ENCODE data around the gene WDR86. TPM values are rescaled to one million over a fixed set of nuclear protein-coding genes. Genes with fewer than 3 reads are reported as not detected.

Gene WDR86
- polyA plus RNA-seq, 1 donor = 12.0 TPM

DNA sequence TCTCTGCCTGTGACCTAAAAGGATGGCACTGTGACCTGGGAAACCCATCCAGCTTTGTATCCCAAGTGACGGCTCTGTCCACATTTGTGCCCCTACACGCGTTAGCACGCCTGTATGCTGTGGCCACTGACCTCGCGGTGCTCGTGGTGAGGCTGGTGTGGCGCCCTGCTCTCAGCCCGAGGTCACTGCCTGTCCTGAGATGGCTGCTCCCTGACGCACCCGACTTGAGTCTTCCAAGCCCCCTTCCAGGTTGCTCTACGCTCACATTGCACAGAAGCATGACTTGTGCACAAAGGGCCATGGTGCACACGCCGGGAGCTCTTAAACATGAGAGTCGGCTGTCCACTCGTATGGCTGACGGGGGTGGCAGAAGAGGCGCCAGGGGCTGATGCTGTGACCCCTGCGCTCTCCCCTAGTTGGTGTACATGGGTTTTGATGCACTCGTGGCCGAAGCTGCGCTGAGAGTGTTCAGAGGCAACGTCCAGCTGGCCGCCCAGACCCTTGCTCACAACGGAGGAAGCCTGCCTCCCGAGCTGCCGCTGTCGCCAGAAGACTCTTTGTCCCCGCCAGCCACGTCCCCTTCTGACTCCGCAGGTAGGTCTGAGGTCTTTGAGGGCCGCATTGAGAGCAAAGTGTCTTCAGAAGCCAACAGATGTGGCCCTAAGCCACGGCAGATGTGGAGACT, 33.5 kb downstream of the WDR86 start:
- no peaks in the 10 kb centered on the region for H3K4me1 ChIP-seq (ENCODE audit: control insufficient read depth, insufficient read depth, low read length)
- H3K27me3 ChIP-seq (ENCODE audit: control insufficient read depth, insufficient read depth, low read length) = peaks cover 7% of the 10 kb centered on the region
- H3K36me3 ChIP-seq (ENCODE audit: control insufficient read depth, insufficient read depth, low read length) = peaks cover 64% of the 10 kb centered on the region
- 100% methylated on average over 3 of the region's 33 CpGs for WGBS (ENCODE audit: insufficient coverage, low lambda C conversion rate)
- DNase-seq = no peak
- no peaks in the 10 kb centered on the region for H3K9me3 ChIP-seq (ENCODE audit: control insufficient read depth, low read depth, low read length)
- H3K27ac ChIP-seq (ENCODE audit: low read length) = no peak overlapping the region
- no peak overlapping the region for H3K4me3 ChIP-seq (ENCODE audit: low read length)

- Histone ChIP-seq H3K27ac (ENCODE audit: low read length) (no peak overlapping the region), H3K27me3 (ENCODE audit: control insufficient read depth, insufficient read depth, low read length) (peaks cover under 1% of the 10 kb centered on the region), H3K4me1 (ENCODE audit: control insufficient read depth, insufficient read depth, low read length) (no peaks in the 10 kb centered on the region), H3K9me3 (ENCODE audit: control insufficient read depth, low read depth, low read length) (no peaks in the 10 kb centered on the region), H3K36me3 (ENCODE audit: control insufficient read depth, insufficient read depth, low read length) (peaks cover 68% of the 10 kb centered on the region), H3K4me3 (ENCODE audit: low read length) (no peak overlapping the region)
- no peak for DNase-seq
- no CpG with 5 or more reads among the region's 10 CpGs for WGBS (ENCODE audit: insufficient coverage, low lambda C conversion rate)
Measured at GRCh38 chr7:151375530-151376217, 34.2 kb downstream of the WDR86 start.

- no peaks in the 10 kb centered on the region for H3K27me3 ChIP-seq (ENCODE audit: control insufficient read depth, insufficient read depth, low read length)
- no peaks in the 10 kb centered on the region for H3K9me3 ChIP-seq (ENCODE audit: control insufficient read depth, low read depth, low read length)
- no peak overlapping the region for H3K27ac ChIP-seq (ENCODE audit: low read length)
- no peak for DNase-seq
- WGBS (ENCODE audit: insufficient coverage, low lambda C conversion rate) = no CpG with 5 or more reads among the region's 15 CpGs
- no peaks in the 10 kb centered on the region for H3K4me1 ChIP-seq (ENCODE audit: control insufficient read depth, insufficient read depth, low read length)
- H3K4me3 ChIP-seq (ENCODE audit: low read length) = no peak overlapping the region
- peaks cover 71% of the 10 kb centered on the region for H3K36me3 ChIP-seq (ENCODE audit: control insufficient read depth, insufficient read depth, low read length)
Measured at GRCh38 chr7:151374726-151375125, 35.1 kb downstream of the WDR86 start.

DNA sequence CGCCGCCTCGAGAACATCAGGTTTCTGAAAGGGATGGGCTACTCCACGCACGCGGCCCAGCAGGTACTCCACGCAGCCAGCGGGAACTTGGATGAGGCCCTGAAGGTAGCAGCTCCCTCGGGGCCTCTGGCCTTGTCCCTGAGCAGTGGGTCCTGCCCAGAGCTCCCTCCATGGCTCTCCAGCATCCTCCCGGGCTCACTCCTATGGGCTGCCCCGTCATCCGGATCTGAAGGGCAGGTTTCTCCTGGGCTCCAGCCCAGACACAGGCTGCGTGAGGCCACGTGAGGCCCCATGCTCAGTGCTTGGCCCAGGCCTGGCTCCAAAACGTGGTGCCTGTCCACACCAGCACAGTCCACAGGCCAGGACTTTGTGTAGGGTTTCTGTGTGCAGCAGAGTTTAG, 35.7 kb downstream of the WDR86 start:
- Histone ChIP-seq H3K36me3 (ENCODE audit: control insufficient read depth, insufficient read depth, low read length) (peaks cover 76% of the 10 kb centered on the region), H3K27me3 (ENCODE audit: control insufficient read depth, insufficient read depth, low read length) (no peaks in the 10 kb centered on the region), H3K4me3 (ENCODE audit: low read length) (no peak overlapping the region), H3K27ac (ENCODE audit: low read length) (no peak overlapping the region), H3K9me3 (ENCODE audit: control insufficient read depth, low read depth, low read length) (no peaks in the 10 kb centered on the region), H3K4me1 (ENCODE audit: control insufficient read depth, insufficient read depth, low read length) (no peaks in the 10 kb centered on the region)
- DNase-seq = no peak
- WGBS (ENCODE audit: insufficient coverage, low lambda C conversion rate) = 89% methylated on average over 3 of the region's 15 CpGs

- WGBS (ENCODE audit: insufficient coverage, low lambda C conversion rate) = no CpG with 5 or more reads among the region's 13 CpGs
- Histone ChIP-seq H3K36me3 (ENCODE audit: control insufficient read depth, insufficient read depth, low read length) (peaks cover 75% of the 10 kb centered on the region), H3K27ac (ENCODE audit: low read length) (no peak overlapping the region)
Measured at GRCh38 chr7:151373599-151373998, 36.2 kb downstream of the WDR86 start.

GRCh38 chr7:151372612-151373265, 37.1 kb downstream of the WDR86 start:
- peaks cover 69% of the 10 kb centered on the region for H3K36me3 ChIP-seq (ENCODE audit: control insufficient read depth, insufficient read depth, low read length)
- WGBS (ENCODE audit: insufficient coverage, low lambda C conversion rate) = no CpG with 5 or more reads among the region's 10 CpGs
- H3K9me3 ChIP-seq (ENCODE audit: control insufficient read depth, low read depth, low read length) = no peaks in the 10 kb centered on the region
- H3K27me3 ChIP-seq (ENCODE audit: control insufficient read depth, insufficient read depth, low read length) = no peaks in the 10 kb centered on the region
- no peak for DNase-seq
- H3K4me1 ChIP-seq (ENCODE audit: control insufficient read depth, insufficient read depth, low read length) = no peaks in the 10 kb centered on the region
- H3K27ac ChIP-seq (ENCODE audit: low read length) = no peak overlapping the region
- no peak overlapping the region for H3K4me3 ChIP-seq (ENCODE audit: low read length)

More at GRCh38 chr7:151373599-151373998, 36.2 kb downstream of the WDR86 start:
- no peaks in the 10 kb centered on the region for H3K27me3 ChIP-seq (ENCODE audit: control insufficient read depth, insufficient read depth, low read length)
- no peaks in the 10 kb centered on the region for H3K4me1 ChIP-seq (ENCODE audit: control insufficient read depth, insufficient read depth, low read length)
- no peaks in the 10 kb centered on the region for H3K9me3 ChIP-seq (ENCODE audit: control insufficient read depth, low read depth, low read length)
- no peak for DNase-seq
- H3K4me3 ChIP-seq (ENCODE audit: low read length) = no peak overlapping the region

GRCh38 chr7:151371266-151371665, 38.6 kb downstream of the WDR86 start:
- Histone ChIP-seq H3K4me1 (ENCODE audit: control insufficient read depth, insufficient read depth, low read length) (peaks cover 2% of the 10 kb centered on the region), H3K27me3 (ENCODE audit: control insufficient read depth, insufficient read depth, low read length) (no peaks in the 10 kb centered on the region), H3K27ac (ENCODE audit: low read length) (no peak overlapping the region), H3K4me3 (ENCODE audit: low read length) (no peak overlapping the region), H3K9me3 (ENCODE audit: control insufficient read depth, low read depth, low read length) (no peaks in the 10 kb centered on the region), H3K36me3 (ENCODE audit: control insufficient read depth, insufficient read depth, low read length) (peaks cover 60% of the 10 kb centered on the region)
- WGBS (ENCODE audit: insufficient coverage, low lambda C conversion rate) = no CpG with 5 or more reads among the region's 2 CpGs
- no peak for DNase-seq

GRCh38 chr7:151368136-151368571, 41.7 kb downstream of the WDR86 start:
- H3K27me3 ChIP-seq (ENCODE audit: control insufficient read depth, insufficient read depth, low read length) = no peaks in the 10 kb centered on the region
- DNase-seq = peak; percentile 74 to 76
- H3K27ac ChIP-seq (ENCODE audit: low read length) = no peak overlapping the region
- no peak overlapping the region for H3K4me3 ChIP-seq (ENCODE audit: low read length)
- no CpG with 5 or more reads among the region's 11 CpGs for WGBS (ENCODE audit: insufficient coverage, low lambda C conversion rate)
- peaks cover 36% of the 10 kb centered on the region for H3K36me3 ChIP-seq (ENCODE audit: control insufficient read depth, insufficient read depth, low read length)
- H3K4me1 ChIP-seq (ENCODE audit: control insufficient read depth, insufficient read depth, low read length) = peaks cover 6% of the 10 kb centered on the region
- no peaks in the 10 kb centered on the region for H3K9me3 ChIP-seq (ENCODE audit: control insufficient read depth, low read depth, low read length)

DNA sequence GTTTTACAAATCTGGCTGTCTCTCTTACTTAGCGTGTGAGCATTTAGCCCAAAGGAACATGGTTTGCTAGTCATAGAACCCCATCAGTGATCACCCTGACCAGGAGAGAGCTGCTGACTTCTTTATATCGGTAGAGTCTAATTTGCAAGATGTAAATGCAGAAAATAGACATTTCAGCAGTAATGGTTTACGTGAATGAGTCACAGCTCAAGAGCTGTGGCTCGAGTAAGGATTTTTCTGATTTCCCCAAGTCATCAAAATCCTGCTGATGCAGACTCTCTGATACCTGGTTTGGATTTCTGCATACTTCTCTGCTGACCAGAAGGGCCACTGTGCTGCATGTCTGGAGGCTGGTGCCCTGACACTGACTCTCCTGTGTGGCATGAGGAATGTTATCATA, 42.6 kb downstream of the WDR86 start:
- Histone ChIP-seq H3K4me3 (ENCODE audit: low read length) (no peak overlapping the region), H3K27ac (ENCODE audit: low read length) (peak overlapping the region; percentile 32), H3K36me3 (ENCODE audit: control insufficient read depth, insufficient read depth, low read length) (peaks cover 41% of the 10 kb centered on the region), H3K9me3 (ENCODE audit: control insufficient read depth, low read depth, low read length) (no peaks in the 10 kb centered on the region), H3K4me1 (ENCODE audit: control insufficient read depth, insufficient read depth, low read length) (peaks cover 6% of the 10 kb centered on the region), H3K27me3 (ENCODE audit: control insufficient read depth, insufficient read depth, low read length) (no peaks in the 10 kb centered on the region)
- WGBS (ENCODE audit: insufficient coverage, low lambda C conversion rate) = no CpG with 5 or more reads among the region's 4 CpGs
- DNase-seq = no peak

GRCh38 chr7:151366880-151367222, 43.0 kb downstream of the WDR86 start:
- H3K9me3 ChIP-seq (ENCODE audit: control insufficient read depth, low read depth, low read length) = no peaks in the 10 kb centered on the region
- peak; percentile 29 to 50 for DNase-seq
- H3K4me3 ChIP-seq (ENCODE audit: low read length) = no peak overlapping the region
- H3K27ac ChIP-seq (ENCODE audit: low read length) = peak overlapping the region; percentile 59
- H3K4me1 ChIP-seq (ENCODE audit: control insufficient read depth, insufficient read depth, low read length) = peaks cover 6% of the 10 kb centered on the region
- H3K27me3 ChIP-seq (ENCODE audit: control insufficient read depth, insufficient read depth, low read length) = no peaks in the 10 kb centered on the region
- 53% methylated on average over 2 of the region's 5 CpGs for WGBS (ENCODE audit: insufficient coverage, low lambda C conversion rate)
- H3K36me3 ChIP-seq (ENCODE audit: control insufficient read depth, insufficient read depth, low read length) = peaks cover 40% of the 10 kb centered on the region
